SU-DHL-6 (cell line): Measurements from ENCODE around the gene HIPK2.

Source experiments
- EZH2phosphoT487 ChIP-seq: fragments of 200-600 bp; sonication (generic), shearing (Covaris generic); conservative IDR thresholded peaks from 2 replicates; pipeline ENCODE4 v1.6.1; 2018; ENCODE audit warnings: mild to moderate bottlenecking, antibody characterized with exemption, low read length, moderate library complexity, mixed read lengths
- TF ChIP-seq, protein P1 (sequence below): fragments of 200-600 bp; sonication (generic); IDR thresholded peaks from one replicate; pipeline ENCODE4 v1.5.1; 2017; ENCODE audit warnings: antibody characterized with exemption, mild to moderate bottlenecking, low read length, moderate library complexity; ENCODE audit not compliant: insufficient read depth, poor library complexity, severe bottlenecking

DNA sequence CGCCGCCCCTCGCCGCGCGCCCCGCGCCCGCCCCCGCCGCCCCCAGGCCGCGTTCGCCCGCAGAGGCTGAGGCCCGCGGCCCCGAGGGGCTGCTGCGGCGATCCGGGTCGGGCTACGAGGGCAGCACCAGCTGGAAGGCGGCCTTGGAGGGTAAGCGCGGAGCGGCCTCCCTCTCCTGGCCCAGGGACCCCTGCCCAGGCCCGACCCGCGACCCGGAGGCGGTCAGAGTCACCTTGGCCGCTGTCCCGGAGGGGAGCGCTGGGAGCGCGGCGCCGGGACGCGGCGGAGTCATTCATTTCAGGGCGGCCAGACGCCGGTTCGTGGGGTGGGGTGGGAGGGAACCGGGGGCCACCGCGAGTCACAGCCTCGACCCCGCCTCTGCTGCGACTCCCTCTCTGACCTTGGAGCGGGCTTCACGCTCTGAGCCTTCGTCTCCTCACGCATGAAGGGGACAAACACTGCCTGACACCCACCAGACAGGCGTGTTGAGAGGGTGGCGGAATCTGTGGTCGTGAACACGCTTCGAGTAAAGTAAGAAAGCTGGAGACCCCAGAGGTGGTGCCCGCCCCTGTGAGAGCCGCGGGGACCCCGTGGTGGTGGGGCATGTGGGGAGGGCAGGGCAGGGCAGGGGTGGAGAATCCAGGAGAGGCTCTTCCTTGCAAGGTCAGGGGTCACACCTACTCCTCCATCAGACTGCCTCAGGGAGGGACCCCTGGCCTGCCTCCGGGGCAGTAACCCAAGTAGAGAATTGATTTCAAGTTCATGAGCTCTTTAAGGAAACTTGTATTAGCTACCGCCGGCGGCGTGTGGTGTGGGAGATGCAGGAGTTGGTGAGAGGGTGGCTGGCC, 253.6 kb downstream of the HIPK2 start:
- TF ChIP-seq, protein P1, sequence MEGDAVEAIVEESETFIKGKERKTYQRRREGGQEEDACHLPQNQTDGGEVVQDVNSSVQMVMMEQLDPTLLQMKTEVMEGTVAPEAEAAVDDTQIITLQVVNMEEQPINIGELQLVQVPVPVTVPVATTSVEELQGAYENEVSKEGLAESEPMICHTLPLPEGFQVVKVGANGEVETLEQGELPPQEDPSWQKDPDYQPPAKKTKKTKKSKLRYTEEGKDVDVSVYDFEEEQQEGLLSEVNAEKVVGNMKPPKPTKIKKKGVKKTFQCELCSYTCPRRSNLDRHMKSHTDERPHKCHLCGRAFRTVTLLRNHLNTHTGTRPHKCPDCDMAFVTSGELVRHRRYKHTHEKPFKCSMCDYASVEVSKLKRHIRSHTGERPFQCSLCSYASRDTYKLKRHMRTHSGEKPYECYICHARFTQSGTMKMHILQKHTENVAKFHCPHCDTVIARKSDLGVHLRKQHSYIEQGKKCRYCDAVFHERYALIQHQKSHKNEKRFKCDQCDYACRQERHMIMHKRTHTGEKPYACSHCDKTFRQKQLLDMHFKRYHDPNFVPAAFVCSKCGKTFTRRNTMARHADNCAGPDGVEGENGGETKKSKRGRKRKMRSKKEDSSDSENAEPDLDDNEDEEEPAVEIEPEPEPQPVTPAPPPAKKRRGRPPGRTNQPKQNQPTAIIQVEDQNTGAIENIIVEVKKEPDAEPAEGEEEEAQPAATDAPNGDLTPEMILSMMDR, result no peak
- TF ChIP-seq EZH2phosphoT487, result no peak
